Activated CD4-positive, alpha-beta T cell treated with anti-CD3 and anti-CD28 coated beads, Interleukin-2, amount 50 U/mL, for 48 hours (primary cell): Measurements from ENCODE around the gene PROX1.
A peak's percentile ranks its signal among the peaks of the same experiment; 100 is the strongest.

ENCODE experiments used
- DNase-seq, 2 experiments: peaks; one replicate each; pipeline ENCODE4 v3.0.0-alpha.2; 2020

The PROX1 gene

GRCh38 chr1:213987927-213988506, at the start of gene PROX1:
PROX1 (plus strand) TSS chr1:213987973; CDS start chr1:213996536, 8,563 bp downstream.
- DNase-seq: peak in 1 of 2 experiments; percentile 21

GRCh38 chr1:213938776-213939175, 49.0 kb upstream of the PROX1 start:
- no peak for DNase-seq

GRCh38 chr1:213939888-213940287, 47.9 kb upstream of the PROX1 start:
- DNase-seq: no peak

GRCh38 chr1:213940947-213941346, 46.8 kb upstream of the PROX1 start:
- DNase-seq: no peak

GRCh38 chr1:213942061-213942460, 45.7 kb upstream of the PROX1 start:
- DNase-seq: no peak

GRCh38 chr1:213947200-213947801, 40.5 kb upstream of the PROX1 start:
- DNase-seq: no peak

- DNase-seq: no peak
These were observed 35.9 kb upstream of the PROX1 start for GRCh38 chr1:213951876-213952275.

GRCh38 chr1:213953806-213954205, 34.0 kb upstream of the PROX1 start:
- DNase-seq: no peak

- DNase-seq: no peak
These were observed 31.4 kb upstream of the PROX1 start for GRCh38 chr1:213956295-213956770.

- DNase-seq: no peak
These were observed 29.4 kb upstream of the PROX1 start for GRCh38 chr1:213958346-213958745.

- DNase-seq: no peak
These were observed 26.8 kb upstream of the PROX1 start for GRCh38 chr1:213960963-213961362.

GRCh38 chr1:213962508-213962907, 25.3 kb upstream of the PROX1 start:
- DNase-seq: no peak

- no peak for DNase-seq
These were observed 21.7 kb upstream of the PROX1 start for GRCh38 chr1:213966122-213966521.

GRCh38 chr1:213968146-213968825, 19.5 kb upstream of the PROX1 start:
- no peak for DNase-seq

- no peak for DNase-seq
These were observed 17.7 kb upstream of the PROX1 start for GRCh38 chr1:213969958-213970555.

- DNase-seq: no peak
These were observed 15.6 kb upstream of the PROX1 start for GRCh38 chr1:213972141-213972540.

GRCh38 chr1:213973129-213973528, 14.6 kb upstream of the PROX1 start:
- no peak for DNase-seq

- no peak for DNase-seq
These were observed 10.9 kb upstream of the PROX1 start for GRCh38 chr1:213976665-213977485.

GRCh38 chr1:213977486-213977842, 10.3 kb upstream of the PROX1 start:
- no peak for DNase-seq

- no peak for DNase-seq
These were observed 9.9 kb upstream of the PROX1 start for GRCh38 chr1:213977909-213978308.

GRCh38 chr1:213979751-213980586, 7.8 kb upstream of the PROX1 start:
- no peak for DNase-seq

- DNase-seq: no peak
These were observed 6.9 kb upstream of the PROX1 start for GRCh38 chr1:213980906-213981305.
